Fibroblast of mammary gland (primary cell): ENCODE measurements around the gene MYO18B.

Experiments
- DNase-seq: peaks from one replicate; pipeline ENCODE4 v3.0.0-alpha.2; 2010; ENCODE audit warnings: low read depth
- H3K4me3 ChIP-seq: 2 replicates; pipeline ENCODE4 v1.5.1; 2011; ENCODE audit warnings: low read depth, mild to moderate bottlenecking, low read length, moderate library complexity; ENCODE audit not compliant: control insufficient read depth
- CTCF ChIP-seq: conservative IDR thresholded peaks from 2 replicates; pipeline ENCODE4 v1.5.1; 2011; ENCODE audit warnings: low read depth, low read length, inconsistent platforms; ENCODE audit not compliant: control insufficient read depth, insufficient read depth

MYO18B gene

GRCh38 chr22:25959818-25960774, 218.1 kb downstream of the MYO18B start:
- H3K4me3 ChIP-seq = no peak overlapping the region
- DNase-seq = no peak
- TF ChIP-seq CTCF = no peak

GRCh38 chr22:25961699-25962098, 219.7 kb downstream of the MYO18B start:
- H3K4me3 ChIP-seq = no peak overlapping the region
- no peak for TF ChIP-seq CTCF
- no peak for DNase-seq

GRCh38 chr22:25962711-25963110, 220.7 kb downstream of the MYO18B start:
- no peak overlapping the region for H3K4me3 ChIP-seq
- TF ChIP-seq CTCF = no peak
- no peak for DNase-seq

GRCh38 chr22:25964961-25965730, 223.2 kb downstream of the MYO18B start:
- DNase-seq = no peak
- no peak overlapping the region for H3K4me3 ChIP-seq
- TF ChIP-seq CTCF = no peak

- no peak for TF ChIP-seq CTCF
- no peak overlapping the region for H3K4me3 ChIP-seq
- DNase-seq = no peak
These were observed 224.5 kb downstream of the MYO18B start for GRCh38 chr22:25966448-25966913.

- DNase-seq = no peak
- H3K4me3 ChIP-seq = no peak overlapping the region
- no peak for TF ChIP-seq CTCF
These were observed 227.3 kb downstream of the MYO18B start for GRCh38 chr22:25969286-25969685.
